ENCODE measurements around the gene KCTD10. TPM values are rescaled to one million over a fixed set of nuclear protein-coding genes. Genes with fewer than 3 reads are reported as not detected.
"Not testable (repeated sequence)": the region's sequence is repeated elsewhere in the genome, so short reads cannot be mapped to it uniquely, and the experiment has no call there.

The KCTD10 gene
- polyA plus RNA-seq, 3 donors: 18.1 to 21.0 (median 20.0) TPM

GRCh38 chr12:109475121-109475520 lies 2.0 kb downstream of the KCTD10 start:
- Histone ChIP-seq H3K36me3 (replicated peaks in 1 of 2; ENCODE audit: control insufficient read depth in 1 of 2, insufficient read depth in 2 of 2, low read length in 2 of 2) (peaks cover 4 to 21% of the 10 kb centered on the region in 2 donors), H3K4me1 (ENCODE audit: control insufficient read depth in 1 of 2, insufficient read depth in 2 of 2, low read length in 2 of 2) (peaks cover 20 to 28% of the 10 kb centered on the region in 2 donors), H3K27ac (ENCODE audit: low read depth in 1 of 2, low read length in 2 of 2) (no peak overlapping the region), H3K9ac (ENCODE audit: insufficient read depth, low read length, poor library complexity, severe bottlenecking) (no peak overlapping the region), H3K4me3 (replicated peaks in 1 of 3; ENCODE audit: low read depth in 2 of 3, low read length in 3 of 3) (no peak overlapping the region), H3K4me2 (replicated peaks; ENCODE audit: extremely low read depth, low read length, poor library complexity, severe bottlenecking) (no peak overlapping the region), H4K20me1 (ENCODE audit: insufficient read depth, low read length) (peaks cover 38% of the 10 kb centered on the region), H3K27me3 (ENCODE audit: control insufficient read depth in 2 of 2, insufficient read depth in 2 of 2, low read length in 2 of 2) (no peaks in the 10 kb centered on the region), H2AFZ (ENCODE audit: insufficient read depth, low read depth, low read length, poor library complexity, severe bottlenecking) (no peak overlapping the region), H3K79me2 (ENCODE audit: insufficient read depth, low read length) (peaks cover 91% of the 10 kb centered on the region), H3K9me3 (replicated peaks in 1 of 2; ENCODE audit: control insufficient read depth in 1 of 2, insufficient read depth in 1 of 2, low read length in 2 of 2) (no peaks in the 10 kb centered on the region)
- DNase-seq: no peak
- no CpG with 5 or more reads among the region's 7 CpGs for WGBS (ENCODE audit: insufficient coverage)
- H3K27me3 Mint-ChIP-seq (ENCODE audit: low read depth in 3 of 3): no peaks in the 10 kb centered on the region
- intact Hi-C loops (cut with micrococcal nuclease): loop anchor here (5.0 kb wide), 4 partner anchors 237 to 652 kb away; partner anchors contain the start of genes FAM222A (in 2 of the 2) and UNG (in 1 of the 2)
- no peaks in the 10 kb centered on the region for H3K9me3 Mint-ChIP-seq
- no peak overlapping the region for H3K4me3 Mint-ChIP-seq
- H3K36me3 Mint-ChIP-seq: peaks cover 3 to 14% of the 10 kb centered on the region in 2 donors
- H3K4me1 Mint-ChIP-seq: peaks cover 24% of the 10 kb centered on the region
- TF ChIP-seq, protein P1, sequence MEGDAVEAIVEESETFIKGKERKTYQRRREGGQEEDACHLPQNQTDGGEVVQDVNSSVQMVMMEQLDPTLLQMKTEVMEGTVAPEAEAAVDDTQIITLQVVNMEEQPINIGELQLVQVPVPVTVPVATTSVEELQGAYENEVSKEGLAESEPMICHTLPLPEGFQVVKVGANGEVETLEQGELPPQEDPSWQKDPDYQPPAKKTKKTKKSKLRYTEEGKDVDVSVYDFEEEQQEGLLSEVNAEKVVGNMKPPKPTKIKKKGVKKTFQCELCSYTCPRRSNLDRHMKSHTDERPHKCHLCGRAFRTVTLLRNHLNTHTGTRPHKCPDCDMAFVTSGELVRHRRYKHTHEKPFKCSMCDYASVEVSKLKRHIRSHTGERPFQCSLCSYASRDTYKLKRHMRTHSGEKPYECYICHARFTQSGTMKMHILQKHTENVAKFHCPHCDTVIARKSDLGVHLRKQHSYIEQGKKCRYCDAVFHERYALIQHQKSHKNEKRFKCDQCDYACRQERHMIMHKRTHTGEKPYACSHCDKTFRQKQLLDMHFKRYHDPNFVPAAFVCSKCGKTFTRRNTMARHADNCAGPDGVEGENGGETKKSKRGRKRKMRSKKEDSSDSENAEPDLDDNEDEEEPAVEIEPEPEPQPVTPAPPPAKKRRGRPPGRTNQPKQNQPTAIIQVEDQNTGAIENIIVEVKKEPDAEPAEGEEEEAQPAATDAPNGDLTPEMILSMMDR (IDR thresholded peaks at IDR 0.05): no peak
- no peak overlapping the region for H3K27ac Mint-ChIP-seq

- intact Hi-C loops (cut with micrococcal nuclease): not testable (repeated sequence)
Measured at GRCh38 chr12:109473526-109474270, 3.4 kb downstream of the KCTD10 start.

More at GRCh38 chr12:109473526-109474270, 3.4 kb downstream of the KCTD10 start:
- not testable (repeated sequence) for H3K9me3 ChIP-seq (replicated peaks in 1 of 2; ENCODE audit: control insufficient read depth in 1 of 2, insufficient read depth in 1 of 2, low read length in 2 of 2); H3K4me3 ChIP-seq (replicated peaks in 1 of 3; ENCODE audit: low read depth in 2 of 3, low read length in 3 of 3); H3K27ac ChIP-seq (ENCODE audit: low read depth in 1 of 2, low read length in 2 of 2); H3K9ac ChIP-seq (ENCODE audit: insufficient read depth, low read length, poor library complexity, severe bottlenecking); H3K27me3 ChIP-seq (ENCODE audit: control insufficient read depth in 2 of 2, insufficient read depth in 2 of 2, low read length in 2 of 2); H3K27me3 Mint-ChIP-seq (ENCODE audit: low read depth in 3 of 3); DNase-seq; H3K9me3 Mint-ChIP-seq; H3K4me3 Mint-ChIP-seq; H2AFZ ChIP-seq (ENCODE audit: insufficient read depth, low read depth, low read length, poor library complexity, severe bottlenecking); H3K4me2 ChIP-seq (replicated peaks; ENCODE audit: extremely low read depth, low read length, poor library complexity, severe bottlenecking)
- peak overlapping the region in 2 of 7 donors; percentile 23 to 30 for H3K27ac Mint-ChIP-seq
- peaks cover 20 to 25% of the 10 kb centered on the region in 2 donors for H3K4me1 ChIP-seq (ENCODE audit: control insufficient read depth in 1 of 2, insufficient read depth in 2 of 2, low read length in 2 of 2)
- H3K36me3 Mint-ChIP-seq: peaks cover 13 to 26% of the 10 kb centered on the region in 2 donors
- 99% methylated on average over 8 of the region's 16 CpGs for WGBS (ENCODE audit: insufficient coverage)
- H4K20me1 ChIP-seq (ENCODE audit: insufficient read depth, low read length): peaks cover 46% of the 10 kb centered on the region
- H3K36me3 ChIP-seq (replicated peaks in 1 of 2; ENCODE audit: control insufficient read depth in 1 of 2, insufficient read depth in 2 of 2, low read length in 2 of 2): peaks cover 15 to 35% of the 10 kb centered on the region in 2 donors
- peaks cover 26% of the 10 kb centered on the region for H3K4me1 Mint-ChIP-seq
- H3K79me2 ChIP-seq (ENCODE audit: insufficient read depth, low read length): peaks cover 90% of the 10 kb centered on the region
